Stimulated activated naive CD8-positive, alpha-beta T cell treated with anti-CD3 and anti-CD28 coated beads, Interleukin-15, Interleukin-2, amounts not matched to agents 100 U/mL and 50 U/mL, for 24 hours (primary cell): ENCODE measurements around the gene TBCB.
"Not testable (repeated sequence)": the region's sequence is repeated elsewhere in the genome, so short reads cannot be mapped to it uniquely, and the experiment has no call there.

Source experiments
- ATAC-seq: fragments of 150-1000 bp; cut with Tn5 transposase; one replicate; pipeline ENCODE4 v1.10.0; 2021
- DNase-seq: peaks from one replicate; pipeline ENCODE4 v3.0.0; 2021

Gene TBCB

GRCh38 chr19:36134867-36135266, 19.6 kb downstream of the TBCB start:
- not testable (repeated sequence) for DNase-seq, ATAC-seq

GRCh38 chr19:36136964-36137686, 21.9 kb downstream of the TBCB start:
- no peak for ATAC-seq

GRCh38 chr19:36139120-36139472, 23.8 kb downstream of the TBCB start:
- no peak for ATAC-seq

More at GRCh38 chr19:36136964-36137686, 21.9 kb downstream of the TBCB start:
- no peak for DNase-seq

GRCh38 chr19:36139473-36140303, 24.4 kb downstream of the TBCB start, which contains the start of gene CAPNS1:
TSS of gene CAPNS1 (plus strand) at chr19:36140066. CDS start at chr19:36141012, 946 bp downstream.
- peak; percentile 85 for ATAC-seq
- DNase-seq: peak; percentile 98

More at GRCh38 chr19:36139120-36139472, 23.8 kb downstream of the TBCB start:
- no peak for DNase-seq

GRCh38 chr19:36140304-36141038, 25.2 kb downstream of the TBCB start:
- peak; percentile 20 for ATAC-seq
- peak; percentile 68 for DNase-seq

- DNase-seq (peak; percentile 92), ATAC-seq (peak; percentile 70)
These were observed 26.0 kb downstream of the TBCB start for GRCh38 chr19:36141039-36141927.

- no peak for DNase-seq
These were observed 26.8 kb downstream of the TBCB start for GRCh38 chr19:36142046-36142445.

GRCh38 chr19:36142496-36142895, 27.2 kb downstream of the TBCB start:
- DNase-seq (no peak), ATAC-seq (no peak)

More at GRCh38 chr19:36142046-36142445, 26.8 kb downstream of the TBCB start:
- no peak for ATAC-seq

- ATAC-seq: no peak
These were observed 29.4 kb downstream of the TBCB start for GRCh38 chr19:36144624-36145023.

GRCh38 chr19:36149673-36150406, 34.6 kb downstream of the TBCB start:
- no peak for ATAC-seq
- DNase-seq: no peak

More at GRCh38 chr19:36144624-36145023, 29.4 kb downstream of the TBCB start:
- no peak for DNase-seq

- ATAC-seq (no peak), DNase-seq (no peak)
These were observed 35.3 kb downstream of the TBCB start for GRCh38 chr19:36150586-36150985.

- no peak for DNase-seq
- ATAC-seq: no peak
These were observed 36.1 kb downstream of the TBCB start for GRCh38 chr19:36151144-36152018.

GRCh38 chr19:36152019-36152351, 36.7 kb downstream of the TBCB start:
- DNase-seq (no peak), ATAC-seq (no peak)

- no peak for DNase-seq
- no peak for ATAC-seq
These were observed 37.3 kb downstream of the TBCB start, which contains the start of gene COX7A1 for GRCh38 chr19:36152352-36153091. TSS of gene COX7A1 (minus strand) at chr19:36152447. CDS start at chr19:36152407, 40 bp downstream.

GRCh38 chr19:36153126-36153525, 37.9 kb downstream of the TBCB start:
- DNase-seq (no peak), ATAC-seq (no peak)

- DNase-seq (no peak), ATAC-seq (no peak)
These were observed 45.7 kb downstream of the TBCB start for GRCh38 chr19:36160821-36161596.

- DNase-seq: no peak
- no peak for ATAC-seq
These were observed 48.5 kb downstream of the TBCB start for GRCh38 chr19:36163813-36164212.
